SH-SY5Y (cell line): Measurements from ENCODE around the gene HAUS8.

Experiments used
- GATA2 ChIP-seq: IDR thresholded peaks from 2 replicates; pipeline ENCODE4 v1.6.1; 2011; ENCODE audit warnings: mild to moderate bottlenecking, low read depth, low read length
- GATA3 ChIP-seq: IDR thresholded peaks from 2 replicates; pipeline ENCODE4 v1.6.1; 2011; ENCODE audit warnings: low read depth, mild to moderate bottlenecking, low read length, moderate library complexity

- no peak for TF ChIP-seq GATA2
- TF ChIP-seq GATA3: no peak
Observed at GRCh38 chr19:17101686-17102628, 26.7 kb upstream of the HAUS8 start.
